Measurements from ENCODE around the gene WRNIP1. TPM values are rescaled to one million over a fixed set of nuclear protein-coding genes. Genes with fewer than 3 reads are reported as not detected.
A peak's percentile ranks its signal among the peaks of the same experiment; 100 is the strongest.

WRNIP1 gene
- total and polyA plus RNA-seq, 7 donors: 26.5 to 73.9 (median 48.9) TPM

DNA sequence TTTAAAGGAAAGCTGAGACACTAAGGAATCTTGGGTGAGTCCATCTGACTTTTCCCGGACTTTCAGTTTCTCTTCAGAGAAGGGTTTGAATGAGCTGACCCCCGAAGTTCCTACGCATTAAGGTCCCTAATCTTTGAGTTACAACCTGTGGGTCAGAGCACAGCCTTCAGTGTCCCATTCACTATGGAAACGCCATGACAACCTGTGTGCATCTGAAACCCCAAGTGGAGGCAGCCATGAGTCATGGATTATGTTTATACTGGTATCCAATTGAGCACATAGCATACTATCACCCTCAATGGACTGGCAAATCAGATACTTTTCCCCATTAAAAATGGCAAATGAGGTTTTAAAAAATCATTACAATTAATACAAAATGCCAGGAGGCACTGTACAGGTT lies 25.9 kb upstream of the WRNIP1 start:
- Histone ChIP-seq H3K4me1 (peaks cover 44% of the 10 kb centered on the region), H3K27ac (peak overlapping the region; percentile 71), H3K4me3 (no peak overlapping the region), H3K9me3 (no peaks in the 10 kb centered on the region), H3K36me3 (ENCODE audit: insufficient read depth in 1 of 2, low read depth in 1 of 2) (peaks cover 0 to 5% of the 10 kb centered on the region in 2 donors), H3K27me3 (ENCODE audit: insufficient read depth in 3 of 3, low read length in 2 of 3) (no peaks in the 10 kb centered on the region)
- ATAC-seq: peak in 3 of 4 donors; percentile 32 to 65 (median 62)
- TF ChIP-seq, protein P1, sequence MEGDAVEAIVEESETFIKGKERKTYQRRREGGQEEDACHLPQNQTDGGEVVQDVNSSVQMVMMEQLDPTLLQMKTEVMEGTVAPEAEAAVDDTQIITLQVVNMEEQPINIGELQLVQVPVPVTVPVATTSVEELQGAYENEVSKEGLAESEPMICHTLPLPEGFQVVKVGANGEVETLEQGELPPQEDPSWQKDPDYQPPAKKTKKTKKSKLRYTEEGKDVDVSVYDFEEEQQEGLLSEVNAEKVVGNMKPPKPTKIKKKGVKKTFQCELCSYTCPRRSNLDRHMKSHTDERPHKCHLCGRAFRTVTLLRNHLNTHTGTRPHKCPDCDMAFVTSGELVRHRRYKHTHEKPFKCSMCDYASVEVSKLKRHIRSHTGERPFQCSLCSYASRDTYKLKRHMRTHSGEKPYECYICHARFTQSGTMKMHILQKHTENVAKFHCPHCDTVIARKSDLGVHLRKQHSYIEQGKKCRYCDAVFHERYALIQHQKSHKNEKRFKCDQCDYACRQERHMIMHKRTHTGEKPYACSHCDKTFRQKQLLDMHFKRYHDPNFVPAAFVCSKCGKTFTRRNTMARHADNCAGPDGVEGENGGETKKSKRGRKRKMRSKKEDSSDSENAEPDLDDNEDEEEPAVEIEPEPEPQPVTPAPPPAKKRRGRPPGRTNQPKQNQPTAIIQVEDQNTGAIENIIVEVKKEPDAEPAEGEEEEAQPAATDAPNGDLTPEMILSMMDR (IDR thresholded peaks at IDR 0.05): no peak
- DNase-seq: no peak
- 49 to 88% (median 63%) methylated on average over 4 of the region's 4 CpGs for WGBS, 3 donors
- intact Hi-C loops (cut with DNase I): no loop called here

DNA sequence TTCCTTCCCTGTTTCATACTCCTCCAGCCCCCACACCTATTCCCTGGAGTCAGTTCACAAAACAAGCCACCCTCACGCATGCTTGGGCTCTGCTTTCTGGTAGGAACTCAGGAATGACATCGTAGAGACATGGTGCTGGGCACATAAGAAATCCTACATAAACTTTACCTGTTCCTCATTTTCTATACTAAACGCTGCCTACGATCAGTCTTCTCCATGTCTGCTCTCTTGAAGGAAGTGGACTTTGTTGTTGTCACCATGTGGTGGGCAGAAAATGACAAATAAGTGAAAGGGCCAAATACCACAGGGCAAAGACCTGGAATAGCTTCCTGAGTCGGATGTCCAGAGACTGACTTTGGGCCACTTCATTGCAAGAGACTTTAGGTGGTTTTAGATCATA lies 24.6 kb upstream of the WRNIP1 start:
- 47 to 88% (median 58%) methylated on average over 5 of the region's 5 CpGs for WGBS, 3 donors
- Histone ChIP-seq H3K36me3 (ENCODE audit: insufficient read depth in 1 of 2, low read depth in 1 of 2) (peaks cover 0 to 5% of the 10 kb centered on the region in 2 donors), H3K27ac (peak overlapping the region; percentile 71), H3K27me3 (ENCODE audit: insufficient read depth in 3 of 3, low read length in 2 of 3) (no peaks in the 10 kb centered on the region), H3K4me3 (no peak overlapping the region), H3K4me1 (peaks cover 40% of the 10 kb centered on the region), H3K9me3 (no peaks in the 10 kb centered on the region)
- ATAC-seq (no peak), DNase-seq (no peak)
- TF ChIP-seq, protein P1 (IDR thresholded peaks at IDR 0.05): no peak
- intact Hi-C loops (cut with DNase I): loop anchor here (10.0 kb wide), 1 partner anchor 1136 kb away; the partner anchor contains the start of gene FOXC1 (in 2 of the 2)

DNA sequence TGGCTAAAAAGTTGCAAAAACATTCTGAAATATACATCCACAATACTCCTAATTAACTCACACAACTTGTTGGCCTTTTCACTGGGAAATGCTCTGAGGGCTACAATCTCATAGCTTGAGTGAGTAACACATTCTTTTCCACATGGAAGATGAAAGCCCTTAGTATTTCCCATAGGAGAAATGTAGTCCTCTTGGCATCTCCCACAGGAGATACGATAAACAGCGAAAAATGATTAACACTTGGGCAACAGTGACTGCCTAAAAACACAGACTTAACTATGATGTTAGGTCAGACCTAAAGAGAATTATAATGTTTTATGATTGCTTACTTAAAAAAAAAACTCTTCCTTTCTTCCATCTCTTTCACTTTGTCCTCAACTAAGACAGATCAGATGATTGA lies 23.4 kb upstream of the WRNIP1 start:
- H3K27me3 ChIP-seq (ENCODE audit: insufficient read depth in 3 of 3, low read length in 2 of 3): no peaks in the 10 kb centered on the region
- H3K4me3 ChIP-seq: peak overlapping the region; percentile 30
- TF ChIP-seq, protein P1 (IDR thresholded peaks at IDR 0.05): no peak
- 56 to 92% (median 60%) methylated on average over 2 of the region's 2 CpGs for WGBS, 3 donors
- H3K27ac ChIP-seq: peak overlapping the region; percentile 71
- H3K4me1 ChIP-seq: peaks cover 48% of the 10 kb centered on the region
- intact Hi-C loops (cut with DNase I): loop anchor here (10.0 kb wide), 1 partner anchor 1137 kb away; the partner anchor contains the start of gene FOXC1 (in 2 of the 2)
- DNase-seq (no peak), ATAC-seq (no peak)
- H3K36me3 ChIP-seq (ENCODE audit: insufficient read depth in 1 of 2, low read depth in 1 of 2): peaks cover 0 to 3% of the 10 kb centered on the region in 2 donors
- no peaks in the 10 kb centered on the region for H3K9me3 ChIP-seq

DNA sequence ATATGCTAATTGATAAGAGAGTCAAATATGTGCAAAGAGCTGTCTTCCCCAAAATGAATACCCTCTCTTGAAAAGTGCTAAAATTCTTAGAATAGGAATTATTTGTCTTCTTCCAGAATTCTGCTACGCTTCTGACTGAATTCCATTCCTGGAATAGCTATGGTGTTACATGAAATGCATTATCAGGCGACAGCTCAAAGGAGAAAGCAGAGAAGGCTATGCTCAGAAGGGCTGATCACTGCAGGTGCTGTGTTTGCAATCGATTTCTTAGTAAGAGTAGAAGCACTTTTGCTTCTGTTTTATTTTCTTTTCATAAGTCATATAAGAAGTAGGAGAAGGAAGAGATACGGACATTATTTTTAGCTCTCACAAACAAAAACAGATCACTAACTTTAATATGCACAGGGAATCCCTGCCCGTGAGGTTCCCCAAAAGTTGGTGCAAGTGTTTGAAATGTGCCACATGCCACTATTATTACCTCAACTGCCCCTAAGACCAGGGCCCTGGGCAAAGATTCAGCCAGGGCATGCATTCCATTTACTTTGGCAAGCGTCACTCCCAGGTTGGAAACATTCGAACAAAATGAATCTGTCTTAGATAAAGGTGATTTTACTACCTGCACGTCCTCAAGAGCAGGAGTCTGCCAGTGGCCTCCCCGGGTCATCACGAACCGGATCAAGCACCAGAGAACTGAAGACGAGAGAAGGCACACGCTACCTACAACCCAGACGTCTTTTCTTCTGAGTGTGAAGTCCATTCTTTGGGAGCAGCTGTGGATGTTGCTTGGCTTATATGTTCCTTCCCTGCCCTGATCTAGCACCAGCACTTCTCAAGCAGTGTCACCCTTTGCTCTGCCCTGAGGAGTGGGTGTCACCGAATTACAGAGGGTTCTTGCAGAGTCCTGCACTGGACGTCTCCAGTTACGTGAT lies 21.6 kb upstream of the WRNIP1 start:
- H3K4me1 ChIP-seq: peaks cover 63% of the 10 kb centered on the region
- peak; percentile 43 to 65 (median 58) for ATAC-seq
- intact Hi-C loops (cut with DNase I): loop anchor here (10.0 kb wide), 1 partner anchor 1139 kb away; the partner anchor contains the start of gene FOXC1 (in 2 of the 2)
- no peaks in the 10 kb centered on the region for H3K27me3 ChIP-seq (ENCODE audit: insufficient read depth in 3 of 3, low read length in 2 of 3)
- no peaks in the 10 kb centered on the region for H3K9me3 ChIP-seq
- no peak for DNase-seq
- WGBS, 3 donors: 27 to 43% (median 31%) methylated on average over 17 of the region's 17 CpGs
- peak overlapping the region; percentile 68 for H3K27ac ChIP-seq
- H3K4me3 ChIP-seq: peak overlapping the region; percentile 58
- H3K36me3 ChIP-seq (ENCODE audit: insufficient read depth in 1 of 2, low read depth in 1 of 2): no peaks in the 10 kb centered on the region
- TF ChIP-seq, protein P1 (IDR thresholded peaks at IDR 0.05): no peak
